Endothelial cell of umbilical vein (primary cell): ENCODE data around the gene LITAF.

ENCODE experiments used
- MYC ChIP-seq: IDR thresholded peaks from one replicate; pipeline ENCODE4 v1.6.1; 2011; ENCODE audit warnings: mild to moderate bottlenecking, low read depth, low read length
- POLR2A ChIP-seq: IDR thresholded peaks from 2 replicates; pipeline ENCODE4 v1.6.1; 2012; ENCODE audit warnings: low read depth, mild to moderate bottlenecking, control low read depth, low read length
- TF ChIP-seq, protein P1 (sequence below), 2 donors: IDR thresholded peaks; 1 replicate in 1 of 2; 2 replicates in 1 of 2; pipeline ENCODE4 v1.5.1; 2011; ENCODE audit warnings: low read length in 2 of 2, mild to moderate bottlenecking in 2 of 2, moderate library complexity in 2 of 2, control low read depth in 1 of 2, inconsistent platforms in 1 of 2, low read depth in 1 of 2; ENCODE audit not compliant: insufficient read depth in 1 of 2; ENCODE audit errors: extremely low read depth in 1 of 2

DNA sequence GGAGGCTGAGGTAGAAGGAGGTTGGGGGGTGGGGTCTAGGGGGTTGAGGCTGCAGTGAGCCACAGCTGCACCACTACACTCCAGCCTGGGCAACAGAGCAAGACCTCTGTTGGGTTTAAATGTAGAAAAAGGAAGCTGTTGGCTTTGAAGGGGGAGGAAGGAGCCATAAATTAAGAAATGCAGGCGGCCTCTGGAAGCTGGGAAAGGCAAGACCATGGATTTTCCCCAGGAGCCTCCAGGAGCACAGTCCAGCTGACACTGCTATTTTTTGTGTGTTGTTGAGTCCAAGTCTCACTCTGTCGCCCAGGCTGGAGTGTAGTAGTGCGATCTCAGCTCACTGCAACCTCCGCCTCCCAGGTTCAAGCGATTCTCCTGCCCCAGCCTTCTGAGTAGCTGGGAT, 15.9 kb downstream of the LITAF start:
- TF ChIP-seq MYC, result no peak
- TF ChIP-seq, protein P1, sequence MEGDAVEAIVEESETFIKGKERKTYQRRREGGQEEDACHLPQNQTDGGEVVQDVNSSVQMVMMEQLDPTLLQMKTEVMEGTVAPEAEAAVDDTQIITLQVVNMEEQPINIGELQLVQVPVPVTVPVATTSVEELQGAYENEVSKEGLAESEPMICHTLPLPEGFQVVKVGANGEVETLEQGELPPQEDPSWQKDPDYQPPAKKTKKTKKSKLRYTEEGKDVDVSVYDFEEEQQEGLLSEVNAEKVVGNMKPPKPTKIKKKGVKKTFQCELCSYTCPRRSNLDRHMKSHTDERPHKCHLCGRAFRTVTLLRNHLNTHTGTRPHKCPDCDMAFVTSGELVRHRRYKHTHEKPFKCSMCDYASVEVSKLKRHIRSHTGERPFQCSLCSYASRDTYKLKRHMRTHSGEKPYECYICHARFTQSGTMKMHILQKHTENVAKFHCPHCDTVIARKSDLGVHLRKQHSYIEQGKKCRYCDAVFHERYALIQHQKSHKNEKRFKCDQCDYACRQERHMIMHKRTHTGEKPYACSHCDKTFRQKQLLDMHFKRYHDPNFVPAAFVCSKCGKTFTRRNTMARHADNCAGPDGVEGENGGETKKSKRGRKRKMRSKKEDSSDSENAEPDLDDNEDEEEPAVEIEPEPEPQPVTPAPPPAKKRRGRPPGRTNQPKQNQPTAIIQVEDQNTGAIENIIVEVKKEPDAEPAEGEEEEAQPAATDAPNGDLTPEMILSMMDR (IDR thresholded peaks at IDR 0.05; ENCODE audit: extremely low read depth in 1 of 2, insufficient read depth in 1 of 2, low read depth in 1 of 2, low read length in 2 of 2), result no peak
- TF ChIP-seq POLR2A, result no peak
